ENCODE measurements around the gene LNP1.
"Not testable (repeated sequence)": the region's sequence is repeated elsewhere in the genome, so short reads cannot be mapped to it uniquely, and the experiment has no call there.

Gene LNP1, protein sequence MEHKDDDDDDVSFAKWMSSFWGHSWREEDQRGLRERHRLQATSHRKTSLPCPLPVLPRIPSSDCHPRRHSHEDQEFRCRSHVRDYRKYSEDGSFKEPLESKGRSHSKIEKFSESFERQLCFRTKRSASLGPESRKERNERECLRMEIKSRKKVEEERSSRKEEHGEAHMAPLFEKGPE

GRCh38 chr3:100400780-100401673 lies at the start of gene LNP1, which contains the start of gene TOMM70:
LNP1 (plus strand) TSS chr3:100401539; CDS start chr3:100429730, 28,191 bp downstream.
TOMM70 (minus strand) TSS chr3:100401089; CDS start chr3:100400949, 140 bp downstream.
- peak; percentile 99 for DNase-seq

GRCh38 chr3:100351770-100352169 lies 49.6 kb upstream of the LNP1 start:
- not testable (repeated sequence) for DNase-seq

DNA sequence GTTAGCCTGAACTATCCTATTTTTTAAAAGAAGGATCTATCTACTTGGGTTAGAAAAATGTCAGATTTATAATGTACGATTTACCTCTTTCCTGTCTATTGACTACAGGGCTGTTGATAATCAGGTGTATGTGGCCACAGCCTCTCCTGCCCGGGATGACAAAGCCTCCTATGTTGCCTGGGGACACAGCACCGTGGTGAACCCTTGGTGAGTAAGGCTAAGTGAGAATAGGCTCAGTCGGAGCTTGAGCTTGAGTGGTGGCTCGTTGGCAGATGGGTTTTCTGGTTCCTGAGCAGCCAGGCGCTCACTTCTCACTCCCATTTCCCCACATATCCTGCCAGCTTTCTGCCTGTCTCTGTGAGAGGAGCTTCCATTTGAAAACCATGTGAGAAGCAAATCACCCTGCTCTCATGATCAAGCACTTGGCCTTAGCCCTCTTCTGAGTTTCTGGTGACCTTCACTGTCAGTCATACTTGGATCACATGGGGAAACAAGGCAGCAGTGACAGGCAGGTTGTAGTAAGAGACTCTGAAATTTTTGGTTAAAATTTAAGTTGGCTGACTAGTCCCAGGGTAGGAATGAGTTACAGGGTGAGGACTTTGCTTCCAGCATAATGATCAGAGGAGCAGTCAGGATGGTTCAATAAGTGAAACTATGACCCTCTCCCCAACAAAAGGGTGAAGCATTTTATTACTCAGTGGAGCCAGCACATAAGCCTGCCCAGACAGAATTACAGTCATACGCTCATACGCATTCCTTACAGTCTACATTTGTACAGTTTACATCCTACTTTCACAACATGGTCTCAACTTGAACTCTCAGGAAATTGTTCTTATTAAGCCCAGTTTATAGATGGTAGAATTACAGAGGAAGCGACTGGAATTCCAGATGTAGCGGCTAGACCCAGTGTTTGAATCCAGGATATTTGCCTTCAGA lies 48.8 kb upstream of the LNP1 start:
- DNase-seq = no peak

GRCh38 chr3:100354850-100355249 lies 46.5 kb upstream of the LNP1 start:
- DNase-seq = no peak

DNA sequence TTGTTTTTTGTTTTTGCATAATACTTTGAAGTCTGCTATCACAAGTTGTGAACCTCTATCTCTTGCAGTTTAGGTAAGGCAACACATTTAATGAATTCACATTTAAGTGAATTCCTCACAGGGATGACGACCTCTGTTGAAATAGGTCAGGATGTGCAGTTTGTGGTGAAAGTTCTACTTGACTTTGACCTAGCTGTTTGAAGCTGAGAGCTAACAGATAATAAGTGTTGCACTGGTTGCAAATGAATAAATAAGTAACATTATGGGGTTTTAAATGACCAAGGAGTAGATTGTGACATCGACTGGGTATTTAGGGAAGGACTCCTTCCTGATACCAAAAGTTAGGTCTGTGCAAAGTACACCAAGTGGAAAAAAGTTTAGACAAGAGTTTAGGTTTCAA lies 42.9 kb upstream of the LNP1 start:
- DNase-seq = no peak

GRCh38 chr3:100359035-100359434 lies 42.3 kb upstream of the LNP1 start:
- DNase-seq = no peak

DNA sequence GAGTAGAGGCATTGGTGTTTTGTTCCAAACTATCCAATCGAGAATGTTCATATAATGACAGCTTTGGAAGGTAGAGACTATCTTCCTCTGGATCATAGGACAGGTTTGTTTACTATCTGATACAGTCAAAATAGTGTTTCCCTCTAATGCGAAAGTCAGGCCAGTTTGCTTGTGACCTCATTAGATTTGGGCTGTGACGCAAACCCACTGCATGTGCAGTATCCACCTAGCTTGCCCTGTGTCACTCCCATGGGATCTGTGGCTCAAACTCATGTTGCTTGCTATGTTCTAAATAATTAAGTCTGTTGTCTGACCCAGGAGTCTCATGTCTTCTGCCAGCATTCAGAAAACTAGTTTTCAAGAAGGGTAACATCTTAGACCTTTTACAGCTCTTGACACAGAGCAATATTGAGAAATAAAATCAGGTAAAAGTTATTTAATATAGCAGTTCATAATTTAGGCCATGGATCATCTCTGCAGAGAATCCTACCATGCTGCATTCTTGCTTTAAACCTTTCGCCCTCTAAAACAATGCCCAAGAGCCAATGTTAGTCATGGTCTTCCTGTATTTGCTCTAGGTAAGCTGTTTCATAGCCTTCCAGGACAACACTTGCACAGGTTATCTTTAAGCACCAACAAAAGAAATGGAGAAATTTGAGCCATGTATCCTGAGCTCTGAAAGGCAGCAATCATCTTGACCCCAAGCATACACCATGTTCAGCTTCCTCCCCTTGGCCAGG lies 40.4 kb upstream of the LNP1 start:
- no peak for DNase-seq

DNA sequence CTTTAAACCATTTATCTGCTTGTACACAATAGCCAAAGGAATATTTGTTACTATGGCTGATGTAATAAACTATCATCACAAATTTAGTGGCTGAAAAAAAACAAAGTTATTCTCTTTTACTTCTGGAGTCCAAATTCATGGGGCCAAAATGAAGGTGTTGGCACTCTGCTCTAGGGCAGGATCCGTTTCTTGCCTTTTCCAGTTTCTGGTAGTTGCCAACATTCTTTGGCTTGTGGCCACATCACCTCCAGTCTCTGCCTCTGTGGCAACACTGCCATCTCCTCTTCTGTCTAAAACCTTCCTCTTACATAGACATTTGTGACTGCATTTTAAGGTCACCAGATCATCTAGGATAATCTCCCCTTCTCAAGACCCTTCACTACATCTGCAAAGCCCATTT lies 39.4 kb upstream of the LNP1 start:
- no peak for DNase-seq

DNA sequence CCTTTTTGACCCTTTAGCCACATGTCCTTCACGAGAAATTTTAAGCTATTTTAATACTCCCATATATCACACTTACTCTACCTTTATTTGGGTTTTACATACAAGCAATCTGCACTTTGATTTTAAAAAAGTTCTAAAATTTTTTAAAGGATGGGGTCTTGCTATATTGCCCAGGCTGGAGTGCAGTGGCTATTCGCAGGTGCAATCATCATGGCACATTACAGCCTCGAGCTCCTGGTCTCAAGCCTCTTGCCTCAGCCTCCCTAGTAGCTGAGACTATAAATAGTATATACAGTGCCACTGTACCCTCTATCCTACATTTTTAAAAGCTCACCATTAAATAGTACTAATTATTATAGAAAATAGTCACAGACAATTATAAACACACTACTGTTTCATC lies 36.9 kb upstream of the LNP1 start:
- no peak for DNase-seq

DNA sequence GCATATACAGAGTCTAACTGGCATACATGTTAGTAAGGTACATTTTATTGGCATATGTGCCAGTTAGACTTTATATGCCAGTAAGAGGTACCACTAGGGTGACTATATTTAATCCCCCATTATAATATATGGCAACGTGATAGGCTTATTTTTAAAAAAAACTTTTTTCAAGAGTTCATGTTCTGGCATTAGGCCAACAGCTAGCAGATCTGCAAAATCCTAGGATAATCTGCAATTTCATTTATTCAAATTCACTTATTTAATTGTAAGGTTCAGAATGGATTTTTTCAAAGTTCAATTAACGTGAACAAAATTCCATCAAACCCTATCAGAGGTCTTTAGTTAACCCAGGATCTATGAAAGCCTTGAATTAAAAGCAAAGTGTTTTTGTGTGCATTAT lies 34.9 kb upstream of the LNP1 start:
- DNase-seq = no peak

DNA sequence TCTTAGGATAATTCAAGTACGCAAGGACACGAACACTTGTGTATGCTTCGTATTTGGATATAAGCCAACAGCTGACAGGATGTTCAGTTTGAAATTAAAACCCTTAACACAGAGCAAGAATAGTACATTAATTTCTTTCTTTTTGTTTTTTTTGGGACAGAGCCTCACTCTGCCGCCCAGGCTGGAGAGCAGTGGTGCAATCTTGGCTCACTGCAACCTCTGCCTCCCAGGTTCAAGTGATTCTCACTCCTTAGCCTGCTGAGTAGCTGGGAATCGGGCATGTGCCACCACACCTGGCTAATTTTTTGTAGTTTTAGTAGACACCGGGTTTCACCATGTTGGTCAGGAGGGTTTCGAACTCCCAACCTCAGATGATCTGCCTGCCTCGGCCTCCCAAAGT lies 32.9 kb upstream of the LNP1 start:
- no peak for DNase-seq

- no peak for DNase-seq
Observed at GRCh38 chr3:100370756-100371155, 30.6 kb upstream of the LNP1 start.

GRCh38 chr3:100374521-100374920 lies 26.8 kb upstream of the LNP1 start:
- no peak for DNase-seq

DNA sequence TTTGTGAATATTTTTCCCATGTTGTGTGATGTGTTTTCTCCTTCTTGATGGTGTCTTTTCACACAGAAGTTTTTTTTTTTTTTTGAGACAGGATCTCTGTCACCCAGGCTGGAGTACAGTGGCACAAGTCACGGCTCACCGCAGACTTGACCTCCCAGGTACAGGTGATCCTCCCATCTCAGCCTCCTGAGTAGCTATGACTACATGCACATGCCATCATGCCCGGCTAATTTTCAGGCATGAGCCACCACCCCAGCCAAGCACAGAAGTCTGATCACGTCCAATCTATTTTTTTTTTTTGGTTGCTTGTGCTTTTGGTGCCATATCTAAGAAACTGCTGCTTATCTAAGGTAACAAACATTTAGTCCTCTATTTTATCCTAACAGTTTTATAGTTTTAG lies 25.0 kb upstream of the LNP1 start:
- DNase-seq = no peak

DNA sequence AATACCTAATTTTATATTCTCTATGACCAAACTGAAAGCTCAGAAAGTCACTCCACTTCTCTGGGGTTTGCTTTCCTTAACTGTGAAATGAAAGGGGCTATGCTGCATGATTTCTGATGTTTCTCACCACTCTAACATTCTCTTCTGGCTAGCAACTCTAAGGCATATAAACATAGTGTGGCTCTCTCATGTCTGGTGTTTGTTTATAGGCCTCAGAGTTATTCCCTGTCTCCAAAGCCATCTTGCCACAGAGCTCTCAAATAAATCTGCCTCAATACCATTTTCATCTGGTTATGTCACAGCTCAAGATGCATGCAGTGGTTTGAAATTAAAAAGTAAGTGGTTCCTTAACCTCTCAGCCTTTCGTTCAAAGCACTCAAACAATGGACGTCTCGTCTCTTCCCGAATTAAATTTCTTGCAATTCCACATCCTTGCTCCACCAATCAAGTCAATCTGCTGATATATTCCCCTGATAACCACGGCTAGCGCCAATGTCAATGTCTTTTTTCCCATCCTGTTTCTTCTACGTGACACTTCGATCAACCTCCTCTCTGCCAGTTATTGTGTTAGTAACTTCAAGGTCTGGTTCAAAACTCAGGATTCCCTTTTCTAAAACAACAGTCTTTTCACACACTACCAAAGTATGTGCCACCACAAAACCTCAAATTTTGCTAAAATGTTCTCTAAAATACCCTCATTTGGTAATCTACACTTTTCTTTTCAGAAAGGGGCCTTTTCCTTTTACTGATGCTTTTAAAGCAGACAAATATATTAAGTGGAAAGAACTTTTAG lies 16.4 kb upstream of the LNP1 start:
- DNase-seq = no peak

DNA sequence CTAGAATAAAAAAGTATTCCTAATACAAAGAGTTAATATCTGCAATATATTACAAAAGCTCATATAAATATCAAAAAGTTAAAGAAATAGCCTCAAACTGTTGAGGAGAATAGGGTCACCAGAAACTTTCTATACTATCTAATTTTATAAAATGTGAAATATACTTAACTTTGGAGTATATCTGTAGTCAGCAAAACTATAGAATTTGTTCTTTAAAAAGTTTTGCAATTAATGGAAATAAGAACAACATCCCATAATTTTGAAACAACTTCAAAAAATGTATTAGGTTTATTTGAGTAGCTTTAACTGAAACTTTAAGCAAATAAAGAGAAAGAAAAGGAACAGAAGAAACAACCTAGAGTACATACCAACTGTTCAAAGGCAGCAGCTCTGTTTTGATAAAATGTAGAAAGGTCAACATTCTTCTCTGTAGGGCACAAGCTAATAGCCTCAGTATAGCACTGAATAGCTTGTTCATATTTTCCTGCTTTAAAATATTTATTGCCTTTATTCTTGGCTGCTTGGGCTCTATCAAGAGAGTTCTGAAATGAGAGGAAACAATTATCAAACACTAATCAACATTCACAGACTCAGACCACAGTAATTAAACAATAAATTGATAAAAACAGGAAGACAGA lies 14.8 kb upstream of the LNP1 start:
- DNase-seq = no peak

DNA sequence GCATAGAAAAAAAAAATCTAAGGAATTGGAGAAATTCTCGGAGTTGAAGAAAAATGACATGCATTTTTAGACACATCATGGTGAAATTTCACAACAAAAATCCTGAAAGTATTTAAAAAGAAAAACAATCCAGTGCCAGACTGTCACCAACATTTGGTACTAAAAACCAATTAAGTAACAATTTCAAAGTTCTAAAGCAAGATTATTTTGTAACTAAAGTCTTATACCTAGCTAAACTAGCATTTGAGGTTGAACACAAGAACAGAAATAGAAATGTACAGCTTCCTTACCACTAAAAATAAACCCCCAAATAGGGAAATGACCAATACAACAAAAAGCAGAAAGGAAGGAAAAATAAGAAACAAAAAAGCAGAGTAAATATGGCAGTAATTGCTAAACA lies 12.3 kb upstream of the LNP1 start:
- DNase-seq = no peak

GRCh38 chr3:100395679-100396431 lies 5.5 kb upstream of the LNP1 start:
- no peak for DNase-seq

- DNase-seq = no peak
Observed at GRCh38 chr3:100396967-100397366, 4.4 kb upstream of the LNP1 start.

DNA sequence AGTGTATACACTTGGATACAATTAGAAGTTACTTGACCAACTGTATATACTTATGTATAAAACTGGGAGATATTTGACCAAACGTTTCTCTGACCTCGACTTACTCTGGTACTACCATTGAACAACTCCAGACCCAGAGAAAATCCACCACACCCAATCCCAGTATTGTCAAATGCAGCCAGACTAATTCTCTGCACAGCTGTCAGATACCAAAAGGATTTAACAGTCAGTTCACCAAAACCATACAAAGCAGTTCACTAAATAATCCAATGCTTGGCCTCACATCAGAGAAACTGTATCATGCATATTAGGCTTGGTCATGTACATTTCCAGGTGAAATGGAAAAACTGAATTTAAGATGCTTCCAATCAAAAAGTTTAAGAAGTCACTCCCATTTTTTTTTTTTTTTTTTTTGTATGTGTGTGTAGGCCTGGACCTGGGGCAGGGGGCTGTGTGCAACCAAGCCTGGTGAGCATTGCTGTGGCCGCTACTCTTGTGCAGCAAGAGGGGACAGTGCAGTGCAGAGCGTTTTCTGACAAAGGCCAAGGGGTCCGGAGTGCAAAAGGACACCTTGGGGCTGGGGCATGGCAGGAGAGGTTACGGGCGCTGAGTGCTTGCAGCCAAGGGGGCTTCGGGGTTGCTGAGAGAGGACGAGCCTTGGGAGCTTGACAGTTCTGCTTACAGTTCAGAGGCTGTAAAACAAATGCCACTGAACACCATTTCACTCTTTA lies 1.8 kb upstream of the LNP1 start:
- DNase-seq = no peak
